Ovary (tissue), 3 donors: ENCODE measurements around the gene XIRP2.

Experiments used
- CTCF ChIP-seq, 3 donors: fragments of 450-650 bp in 2 of 3; fragments of 200-600 bp in 1 of 3; IDR thresholded peaks; one replicate each; pipeline versions ENCODE4 v1.5.1 to v1.8.0; 2016 to 2022; ENCODE audit warnings: antibody characterized with exemption in 3 of 3, mild to moderate bottlenecking in 1 of 3
- POLR2A ChIP-seq: fragments of 450-650 bp; IDR thresholded peaks from one replicate; pipeline ENCODE4 v1.6.1; 2017; ENCODE audit warnings: antibody characterized with exemption, mild to moderate bottlenecking, moderate library complexity
- donor health status: DM: no; HTN: no; CAD: no.

DNA sequence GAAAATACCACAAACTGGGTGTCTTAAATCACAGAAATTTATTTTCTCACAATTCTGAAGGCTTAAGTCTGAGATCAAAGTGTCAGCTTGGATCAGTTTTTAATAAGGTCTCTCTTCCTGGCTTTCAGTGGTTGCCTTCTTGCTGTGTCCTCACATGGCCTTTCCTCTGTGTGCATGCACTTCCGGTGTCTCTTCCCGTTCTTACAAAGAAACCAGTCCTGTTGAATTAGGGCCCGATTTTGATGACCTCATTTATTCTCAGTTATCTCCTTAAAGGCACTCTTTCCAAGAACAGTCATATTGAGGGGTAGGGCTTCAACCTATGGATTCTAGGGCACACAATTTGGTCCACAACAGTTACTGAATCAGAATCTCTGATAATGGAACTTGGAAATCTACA lies 5.4 kb upstream of the XIRP2 start:
- TF ChIP-seq CTCF (IDR thresholded peaks at IDR 0.05) (no peak), POLR2A (no peak)
